GM18526 (cell line): ENCODE results near the gene KIF2A.

Experiments
- POLR2A ChIP-seq: IDR thresholded peaks from 3 replicates; pipeline ENCODE4 v1.6.1; 2011; ENCODE audit not compliant: insufficient read length; ENCODE audit errors: extremely low read depth

The KIF2A gene

DNA sequence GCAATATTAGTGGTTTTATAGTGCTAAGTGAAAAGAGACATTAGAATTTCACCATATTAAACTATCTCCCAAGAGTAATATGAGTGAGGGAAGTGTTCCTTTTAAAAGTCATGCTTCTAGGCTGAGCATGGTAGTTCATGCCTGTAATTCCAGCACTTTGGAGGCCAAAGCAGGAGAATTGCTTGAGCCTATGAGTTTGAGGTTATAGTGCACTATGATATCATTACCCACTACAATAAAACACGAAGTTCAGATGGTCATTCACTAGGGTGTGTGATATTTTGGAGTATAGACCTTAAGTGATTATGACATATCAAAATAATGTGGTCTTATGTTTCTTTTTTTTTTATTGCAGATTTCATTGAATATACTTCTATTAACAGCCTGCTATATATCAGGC is 6.7 kb downstream of the KIF2A start:
- no peak for TF ChIP-seq POLR2A

DNA sequence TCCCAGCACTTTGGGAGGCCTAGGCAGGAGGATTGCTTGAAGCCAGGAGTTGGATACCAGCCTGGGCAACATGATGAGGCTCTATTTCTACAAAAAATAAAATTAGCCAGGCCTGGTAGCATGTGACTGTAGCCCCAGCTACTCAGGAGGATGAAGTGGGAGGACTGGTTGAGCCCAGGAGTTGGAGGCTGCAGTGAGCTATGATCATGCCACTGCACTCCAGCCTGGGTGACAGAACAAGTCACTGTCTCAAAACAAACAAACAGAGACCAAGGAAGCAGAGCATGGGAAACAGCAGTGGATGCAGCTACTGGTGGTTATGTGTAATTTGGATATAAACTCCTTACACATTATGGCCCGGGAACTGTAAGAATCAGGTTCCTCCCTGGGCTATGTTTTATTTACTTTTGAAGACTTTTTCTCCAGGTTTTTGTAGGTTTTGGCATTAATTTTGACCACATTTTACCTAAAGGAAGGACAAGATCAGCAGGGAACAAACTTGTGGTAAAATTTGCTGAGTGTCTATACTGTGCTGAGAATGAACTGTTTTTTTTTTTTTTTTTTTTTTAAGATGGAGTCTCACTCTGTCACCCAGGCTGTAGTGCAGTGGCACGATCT is 8.3 kb downstream of the KIF2A start:
- no peak for TF ChIP-seq POLR2A

GRCh38 chr5:62315376-62316175 is 9.6 kb downstream of the KIF2A start:
- TF ChIP-seq POLR2A: no peak

- TF ChIP-seq POLR2A: no peak
These were observed 10.1 kb downstream of the KIF2A start for GRCh38 chr5:62316176-62316502.

GRCh38 chr5:62317810-62318209 is 11.8 kb downstream of the KIF2A start:
- TF ChIP-seq POLR2A: no peak

DNA sequence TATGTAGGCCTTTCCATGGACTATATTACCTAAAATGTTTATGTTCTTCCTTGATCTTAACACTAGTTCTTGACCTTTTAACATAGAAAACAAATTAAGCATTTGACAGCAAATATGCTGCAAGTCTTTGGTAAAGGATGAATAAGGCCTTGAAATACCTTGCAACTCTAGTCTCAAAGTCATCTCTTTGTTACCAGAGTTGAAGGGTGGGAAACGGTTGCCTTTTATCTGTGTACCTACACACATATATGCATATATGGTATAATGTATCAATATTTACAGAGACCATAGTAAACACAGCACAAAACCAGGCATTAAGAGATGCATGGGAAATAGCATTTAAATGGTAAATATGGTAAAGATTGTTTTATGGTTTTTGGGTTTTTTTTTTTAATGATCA is 16.5 kb downstream of the KIF2A start:
- no peak for TF ChIP-seq POLR2A

GRCh38 chr5:62326302-62326701 is 20.3 kb downstream of the KIF2A start:
- TF ChIP-seq POLR2A: no peak

DNA sequence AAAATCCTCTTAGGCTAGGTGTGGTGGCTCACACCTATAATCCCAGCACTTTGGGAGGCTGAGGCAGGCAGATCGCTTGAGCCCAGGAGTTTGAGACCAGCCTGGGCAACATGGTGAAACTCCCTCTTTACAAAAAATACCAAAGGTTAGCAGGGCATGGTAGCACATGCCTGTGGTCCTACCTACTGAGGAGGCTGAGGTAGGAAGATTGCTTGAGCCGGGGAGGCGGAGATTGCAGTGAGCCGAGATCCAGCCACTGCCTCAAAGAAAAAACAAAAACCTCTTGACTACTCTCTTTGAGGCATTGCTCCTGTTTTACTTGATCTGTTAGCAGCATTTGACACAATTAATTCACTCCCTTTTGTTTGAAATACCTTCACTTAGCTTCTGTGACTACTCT is 20.7 kb downstream of the KIF2A start:
- no peak for TF ChIP-seq POLR2A

DNA sequence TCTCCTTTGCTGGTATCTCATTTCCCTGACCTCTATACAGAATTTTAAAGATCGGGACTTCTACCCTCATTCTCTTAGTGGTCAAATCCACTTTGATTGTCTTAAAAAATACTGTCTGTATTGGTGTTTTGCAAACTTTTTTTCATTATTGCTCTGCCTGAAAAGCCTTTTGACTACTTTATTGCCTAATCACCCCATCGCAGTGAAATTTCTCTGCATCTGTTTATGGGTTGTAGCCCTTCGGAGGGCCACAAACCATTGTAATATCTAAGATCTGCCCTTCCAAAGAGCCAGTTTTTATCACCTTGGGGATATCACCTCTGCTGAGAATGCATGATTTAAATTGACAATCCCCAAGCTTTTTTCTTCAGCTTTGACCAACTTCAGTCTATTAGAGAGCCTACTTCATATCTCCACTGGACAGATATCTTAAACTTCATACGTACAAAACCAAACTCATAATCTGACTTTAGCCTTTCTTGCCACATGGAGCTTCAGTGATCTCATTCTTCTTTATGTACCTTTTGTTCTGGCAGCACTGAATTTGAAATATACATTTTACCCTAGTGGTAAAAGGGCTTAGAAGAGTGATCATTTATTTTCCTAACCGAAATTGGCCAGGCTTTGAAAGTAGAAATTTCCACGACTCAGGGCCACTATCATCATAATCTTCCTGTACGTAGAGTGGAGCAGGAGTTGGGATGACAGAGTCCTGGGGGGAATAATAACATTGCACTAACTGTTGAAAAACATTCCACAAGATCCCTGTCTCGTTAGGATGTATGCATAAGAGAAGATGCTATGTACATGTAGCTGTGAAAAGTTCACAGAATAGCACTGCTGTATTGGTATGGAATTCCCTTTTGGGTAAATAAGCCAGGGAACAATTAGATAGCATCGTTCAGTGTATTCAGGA is 21.4 kb downstream of the KIF2A start:
- TF ChIP-seq POLR2A: no peak

DNA sequence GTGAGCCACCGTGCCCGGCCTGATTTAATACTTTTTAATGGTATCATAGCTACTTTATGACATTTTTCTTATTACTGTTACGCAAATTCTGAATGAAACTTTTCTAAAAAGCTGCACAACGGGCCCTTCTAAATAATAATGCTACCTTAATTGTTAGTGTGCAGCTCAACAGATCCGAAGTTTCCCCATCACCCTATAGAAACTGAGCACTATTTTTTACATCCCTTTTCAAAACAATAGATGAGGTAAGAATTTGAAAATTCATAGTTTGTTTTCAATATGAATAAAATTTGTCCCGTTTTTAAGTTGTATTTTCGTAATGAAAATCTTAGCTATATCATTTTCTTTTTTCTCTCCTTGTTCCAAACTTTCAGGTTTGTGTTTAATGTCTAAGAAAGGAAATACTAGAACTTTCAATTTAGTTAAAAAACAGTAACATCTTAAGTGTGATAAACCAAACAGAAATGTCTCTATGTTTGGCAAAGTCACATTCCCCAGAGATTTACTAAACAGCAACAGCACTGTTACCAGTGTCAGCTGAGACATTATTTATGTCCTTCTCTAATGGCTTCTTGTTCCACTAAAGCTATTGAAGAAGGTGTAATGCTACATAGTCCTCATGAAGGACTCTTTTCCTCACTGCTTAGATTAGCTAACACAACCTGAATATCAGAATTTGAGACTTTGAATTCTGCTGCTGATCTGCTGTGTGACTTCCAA is 22.9 kb downstream of the KIF2A start:
- no peak for TF ChIP-seq POLR2A

DNA sequence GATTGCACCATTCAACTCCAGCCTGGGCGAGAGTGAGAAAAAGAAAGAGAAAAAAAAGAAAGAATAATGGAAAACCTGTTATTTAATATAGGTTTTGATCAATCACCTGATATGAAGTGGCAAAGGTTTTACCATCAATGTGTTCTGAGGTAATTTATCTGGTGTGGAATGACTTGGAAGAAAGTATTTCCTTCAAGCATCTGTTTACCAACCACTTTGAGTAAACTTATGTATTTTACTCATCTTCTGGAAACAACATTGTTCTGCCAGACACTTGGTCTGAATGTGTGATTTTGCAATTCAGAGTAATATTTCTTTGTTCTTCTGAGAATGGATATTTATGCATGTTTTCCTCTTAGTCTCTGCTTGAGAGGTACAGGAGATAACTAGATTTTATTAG is 24.3 kb downstream of the KIF2A start:
- no peak for TF ChIP-seq POLR2A

- TF ChIP-seq POLR2A: no peak
These were observed 25.9 kb downstream of the KIF2A start for GRCh38 chr5:62331921-62332320.

GRCh38 chr5:62333250-62333794 is 27.3 kb downstream of the KIF2A start:
- TF ChIP-seq POLR2A: no peak

DNA sequence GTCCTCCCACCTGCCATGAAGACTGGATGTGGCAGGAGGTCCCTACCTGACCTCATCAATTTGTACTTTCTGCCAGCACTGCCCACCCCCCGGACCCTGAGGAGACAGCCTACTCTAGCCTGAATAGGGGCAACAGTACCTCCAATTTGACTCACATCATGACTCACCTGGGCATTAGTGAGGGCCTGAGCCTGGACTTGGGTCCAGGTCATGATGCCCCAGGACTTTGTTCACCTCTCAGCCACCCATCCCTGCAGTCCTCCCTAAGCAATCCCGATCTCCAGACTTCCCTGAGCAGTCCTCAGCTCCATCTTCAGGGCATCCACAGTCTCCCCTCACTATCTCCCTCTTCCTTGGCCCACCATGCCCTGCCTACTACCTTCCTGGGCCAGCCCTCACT is 28.1 kb downstream of the KIF2A start:
- TF ChIP-seq POLR2A: no peak

DNA sequence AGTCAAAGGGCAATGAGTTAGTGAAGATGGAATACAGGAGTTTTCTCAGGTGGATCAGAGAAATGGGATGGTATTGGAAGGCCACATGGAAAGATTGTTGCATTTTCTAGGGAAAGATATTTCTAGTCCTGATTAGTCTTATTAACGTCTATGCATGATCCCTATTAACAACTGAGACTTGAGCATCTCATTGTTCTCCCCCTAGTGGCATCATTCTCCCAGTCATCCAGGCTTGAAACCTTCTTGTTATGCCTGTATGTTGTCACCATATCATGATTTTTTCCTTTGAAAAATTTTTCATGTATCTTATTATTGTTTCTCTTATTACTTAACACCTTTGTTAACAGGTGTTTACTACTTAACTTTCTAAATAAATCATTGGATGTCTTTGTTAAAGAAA is 34.4 kb downstream of the KIF2A start:
- no peak for TF ChIP-seq POLR2A
